HG02678 (cell line): Measurements from ENCODE around the gene IGF2BP1.
"Not testable (repeated sequence)": the region's sequence is repeated elsewhere in the genome, so short reads cannot be mapped to it uniquely, and the experiment has no call there.

Source experiments
- ATAC-seq: cut with Tn5 transposase; IDR thresholded peaks from one replicate; pipeline ENCODE4 v1.9.1; 2021; ENCODE audit warnings: mild to moderate bottlenecking, moderate library complexity; ENCODE audit not compliant: unreplicated experiment

The IGF2BP1 gene

GRCh38 chr17:49018116-49018612 lies 21.0 kb downstream of the IGF2BP1 start:
- no peak for ATAC-seq

DNA sequence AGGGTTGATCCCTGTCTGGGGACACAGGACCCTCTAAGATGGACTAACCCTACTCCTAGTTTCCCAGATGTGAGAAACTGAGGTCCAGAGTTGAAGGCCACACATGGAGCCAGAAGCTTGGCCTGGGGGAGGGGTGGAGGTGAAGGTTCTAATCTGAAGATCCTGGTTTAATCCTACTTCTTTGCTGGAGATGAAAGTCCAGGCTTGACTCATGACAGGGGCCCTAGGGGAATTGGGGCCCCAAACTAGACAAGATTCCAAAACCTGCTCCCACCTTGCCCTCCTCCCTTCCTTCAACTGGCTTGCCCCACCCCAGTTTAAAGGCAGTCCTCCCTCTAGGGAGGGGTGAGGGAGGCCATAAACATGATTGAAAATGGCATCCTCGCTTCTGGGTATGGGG lies 21.6 kb downstream of the IGF2BP1 start:
- ATAC-seq = no peak

- no peak for ATAC-seq
Observed at GRCh38 chr17:49020609-49021008, 23.4 kb downstream of the IGF2BP1 start.

DNA sequence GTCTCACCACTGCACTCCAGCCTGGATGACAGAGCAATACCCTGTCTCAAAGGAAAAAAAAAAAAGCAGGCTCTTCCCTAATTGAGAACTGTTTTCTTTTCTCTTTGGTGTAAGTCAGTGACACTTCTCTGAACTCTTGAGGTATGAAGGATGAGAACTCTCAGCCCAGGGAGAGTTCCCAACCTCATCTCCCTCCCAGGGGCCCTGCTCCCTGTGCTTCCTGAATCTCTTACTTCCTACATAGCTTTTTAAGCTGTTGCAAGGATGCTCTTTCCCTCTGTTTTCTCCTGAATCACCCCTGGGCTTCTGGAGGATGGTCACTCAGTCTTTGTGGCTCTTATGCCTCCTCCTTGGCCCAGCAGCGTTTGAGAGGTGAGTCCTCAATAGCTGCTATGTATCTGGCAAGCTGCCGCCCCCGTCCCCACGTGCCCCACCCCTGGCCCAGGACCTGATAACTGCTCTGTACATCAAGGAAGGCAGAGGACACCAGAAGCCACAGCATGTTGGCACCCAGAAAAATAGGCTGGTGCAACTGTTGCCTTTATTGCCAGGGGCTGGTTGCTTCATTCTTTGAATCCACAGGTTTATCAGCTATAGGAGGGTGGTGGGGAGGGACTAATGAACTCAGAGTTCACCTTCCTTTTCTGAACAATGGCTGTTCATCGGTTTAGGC lies 24.0 kb downstream of the IGF2BP1 start:
- ATAC-seq = no peak

DNA sequence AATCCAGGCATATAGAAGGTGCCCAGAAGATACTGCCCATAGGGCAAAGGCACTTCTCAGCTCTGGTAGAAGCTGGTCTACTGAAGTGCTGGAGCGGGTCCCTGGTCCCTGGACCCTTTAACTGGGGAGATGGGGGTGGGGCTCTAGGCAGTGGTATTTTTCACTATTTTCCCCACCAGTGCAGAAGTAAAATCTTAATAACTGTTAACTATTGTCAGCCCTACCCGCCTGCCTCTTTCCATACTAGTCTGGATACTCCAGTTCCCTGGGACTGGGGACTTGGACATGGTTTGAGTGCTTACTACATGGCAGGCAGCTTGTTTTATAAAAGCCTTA lies 24.6 kb downstream of the IGF2BP1 start:
- ATAC-seq = no peak

DNA sequence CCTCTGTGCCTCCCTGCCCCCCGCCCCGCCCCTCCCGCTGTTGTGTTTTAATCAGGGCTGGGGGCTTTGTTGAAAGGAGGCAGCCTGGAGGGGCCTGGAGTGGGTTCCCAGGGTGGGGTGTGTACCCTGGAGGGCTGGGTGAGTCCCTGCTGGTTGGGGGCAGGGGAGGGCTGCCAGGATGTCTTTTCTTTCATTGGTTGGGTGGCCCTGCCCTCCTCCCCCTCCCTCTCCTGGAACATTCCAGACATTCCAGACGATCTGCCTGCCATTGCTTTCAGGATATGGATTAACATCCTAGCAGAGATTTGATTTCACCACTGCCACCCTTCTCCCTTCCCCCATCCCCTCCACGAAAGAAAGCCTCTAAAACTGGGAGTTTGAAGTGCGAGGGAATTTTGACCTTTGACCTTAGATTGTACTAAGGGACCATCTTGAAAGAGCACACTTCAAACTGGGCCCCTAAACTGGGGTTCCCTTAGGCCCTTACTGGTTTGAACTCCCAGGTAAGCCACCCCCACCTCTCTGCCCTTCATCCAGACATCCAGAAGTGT lies 25.3 kb downstream of the IGF2BP1 start:
- ATAC-seq = no peak

- no peak for ATAC-seq
Observed at GRCh38 chr17:49024523-49024922, 27.3 kb downstream of the IGF2BP1 start.

- ATAC-seq = not testable (repeated sequence)
Observed at GRCh38 chr17:49026447-49026846, 29.3 kb downstream of the IGF2BP1 start.

GRCh38 chr17:49028271-49028670 lies 31.1 kb downstream of the IGF2BP1 start:
- ATAC-seq = no peak

GRCh38 chr17:49029801-49030200 lies 32.6 kb downstream of the IGF2BP1 start:
- ATAC-seq = no peak

DNA sequence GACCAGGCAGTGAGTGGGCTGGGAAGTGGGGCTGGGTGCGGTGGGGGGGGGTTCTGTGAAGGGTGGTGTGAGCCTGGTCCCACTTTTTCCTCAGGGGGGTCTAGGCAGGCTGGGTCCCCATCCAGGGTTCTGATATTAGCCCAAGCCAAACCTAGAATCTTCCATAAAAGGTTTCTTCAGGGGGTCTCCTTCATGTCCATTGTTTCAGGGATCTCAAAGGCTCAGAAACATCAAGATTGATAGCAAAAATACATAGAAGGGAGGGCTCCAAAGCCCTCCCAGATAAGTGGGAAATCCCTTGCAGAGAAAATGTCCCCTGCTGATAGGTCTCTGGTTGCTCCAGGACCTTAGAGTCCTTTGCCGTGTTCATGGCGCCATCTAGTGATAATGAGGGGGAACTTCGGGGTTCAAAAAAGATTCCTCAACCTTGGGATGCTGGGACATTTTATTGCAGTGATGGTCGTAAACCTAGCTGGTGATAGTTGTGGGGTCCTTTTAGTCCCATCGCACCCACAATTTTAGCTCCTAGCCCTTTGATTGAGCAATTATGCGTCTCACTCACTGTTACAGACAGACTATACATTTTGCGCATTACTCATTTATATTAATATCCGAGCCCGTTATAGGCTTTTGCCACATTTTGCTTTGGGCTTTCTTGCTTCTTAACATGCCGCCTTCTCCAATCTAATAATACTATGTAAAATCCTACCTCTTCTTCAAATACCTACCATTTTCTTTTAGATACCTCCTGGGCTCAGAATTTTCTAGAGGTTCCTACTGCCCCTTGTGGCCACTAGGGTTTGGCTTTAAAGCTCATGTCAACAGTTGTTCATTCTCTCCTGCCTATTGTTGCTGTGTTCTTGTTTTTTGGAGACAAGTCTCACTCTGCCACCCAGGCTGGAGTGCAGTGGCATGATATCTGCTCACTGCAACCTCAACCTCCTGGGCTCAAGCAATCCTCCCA lies 35.1 kb downstream of the IGF2BP1 start:
- no peak for ATAC-seq

GRCh38 chr17:49035470-49036269 lies 38.5 kb downstream of the IGF2BP1 start:
- ATAC-seq = no peak

DNA sequence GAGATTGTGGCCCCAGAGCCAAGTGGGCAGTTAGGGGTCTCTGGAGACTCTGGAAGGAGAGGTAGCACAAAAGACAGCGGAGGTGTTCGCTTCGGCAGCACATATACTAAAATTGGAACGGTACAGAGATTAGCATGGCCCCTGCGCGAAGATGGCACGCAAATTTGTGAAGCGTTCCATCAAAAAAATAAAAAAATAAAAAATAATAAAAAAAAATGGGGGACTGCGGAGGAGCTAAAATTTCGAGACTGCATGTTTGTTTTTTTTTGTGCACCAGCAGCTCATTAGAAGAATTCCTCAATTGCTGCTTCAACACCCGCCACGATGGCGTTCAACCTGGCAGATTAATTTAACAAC lies 39.1 kb downstream of the IGF2BP1 start:
- no peak for ATAC-seq

DNA sequence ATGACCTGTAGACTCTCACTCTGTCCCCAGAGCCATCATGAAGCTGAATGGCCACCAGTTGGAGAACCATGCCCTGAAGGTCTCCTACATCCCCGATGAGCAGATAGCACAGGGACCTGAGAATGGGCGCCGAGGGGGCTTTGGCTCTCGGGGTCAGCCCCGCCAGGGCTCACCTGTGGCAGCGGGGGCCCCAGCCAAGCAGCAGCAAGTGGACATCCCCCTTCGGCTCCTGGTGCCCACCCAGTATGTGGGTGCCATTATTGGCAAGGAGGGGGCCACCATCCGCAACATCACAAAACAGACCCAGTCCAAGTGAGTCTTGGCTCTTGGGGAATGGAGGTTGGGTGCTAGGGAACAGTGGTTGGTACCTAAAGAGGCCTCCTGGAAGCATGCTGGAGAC lies 41.0 kb downstream of the IGF2BP1 start:
- ATAC-seq = no peak

- no peak for ATAC-seq
Observed at GRCh38 chr17:49038544-49038943, 41.4 kb downstream of the IGF2BP1 start.

GRCh38 chr17:49039518-49039917 lies 42.3 kb downstream of the IGF2BP1 start:
- not testable (repeated sequence) for ATAC-seq

DNA sequence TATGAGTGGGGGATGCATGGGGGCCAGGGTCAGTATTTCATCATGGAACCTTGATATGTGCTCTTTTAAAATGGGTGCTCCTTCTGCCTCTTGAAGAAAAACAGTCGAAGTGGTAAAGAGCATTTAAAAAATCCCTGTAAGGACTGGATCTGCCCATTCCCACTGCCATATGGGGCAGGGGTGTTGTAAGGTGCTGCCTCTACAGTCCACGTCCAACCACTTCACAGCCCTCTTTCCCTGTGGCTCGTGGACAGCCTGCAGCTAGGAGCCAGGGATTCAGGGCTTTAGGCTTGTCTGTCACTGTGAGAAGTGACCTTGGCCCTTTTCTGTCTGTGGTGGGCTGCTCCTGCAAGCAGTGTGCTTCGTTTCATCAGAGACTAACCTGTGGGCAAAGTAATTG lies 44.3 kb downstream of the IGF2BP1 start:
- no peak for ATAC-seq

DNA sequence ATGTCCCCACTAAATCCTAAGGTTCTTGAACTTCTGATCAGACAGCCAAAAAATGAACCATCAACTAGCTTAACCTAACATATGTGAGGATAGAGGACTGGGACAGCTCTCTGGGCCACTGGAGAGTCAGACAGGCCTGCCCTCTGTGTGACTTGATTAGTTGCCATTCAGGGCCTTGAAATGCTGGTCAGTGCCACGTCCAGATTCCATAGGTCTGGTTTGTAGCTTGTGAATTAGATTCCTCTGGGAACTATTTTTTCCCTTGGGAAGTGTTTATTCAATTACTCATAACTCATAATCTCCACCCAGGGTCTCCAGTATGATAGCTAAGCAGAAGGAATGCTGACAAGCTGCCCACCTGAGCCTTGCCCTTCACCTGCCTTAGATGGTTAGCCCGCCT lies 48.2 kb downstream of the IGF2BP1 start:
- ATAC-seq = no peak

- no peak for ATAC-seq
Observed at GRCh38 chr17:49046912-49047311, 49.7 kb downstream of the IGF2BP1 start.

DNA sequence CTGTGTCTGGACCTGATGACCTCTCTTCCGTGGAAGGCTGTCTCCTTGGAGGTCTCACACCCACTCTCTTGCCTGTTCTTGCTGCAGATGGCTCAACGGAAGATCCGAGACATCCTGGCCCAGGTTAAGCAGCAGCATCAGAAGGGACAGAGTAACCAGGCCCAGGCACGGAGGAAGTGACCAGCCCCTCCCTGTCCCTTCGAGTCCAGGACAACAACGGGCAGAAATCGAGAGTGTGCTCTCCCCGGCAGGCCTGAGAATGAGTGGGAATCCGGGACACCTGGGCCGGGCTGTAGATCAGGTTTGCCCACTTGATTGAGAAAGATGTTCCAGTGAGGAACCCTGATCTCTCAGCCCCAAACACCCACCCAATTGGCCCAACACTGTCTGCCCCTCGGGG lies 52.1 kb downstream of the IGF2BP1 start:
- ATAC-seq = no peak

- no peak for ATAC-seq
Observed at GRCh38 chr17:49050611-49051010, 53.4 kb downstream of the IGF2BP1 start.
